Putamen (tissue), 1 donor: ENCODE data around the gene HOXA7.

ENCODE experiments used
- DNase-seq: peaks from one replicate; pipeline ENCODE4 v3.0.0-alpha.2; 2016; ENCODE audit warnings: low spot score

Gene HOXA7

GRCh38 chr7:27118580-27118979, 37.9 kb downstream of the HOXA7 start:
- DNase-seq: no peak

DNA sequence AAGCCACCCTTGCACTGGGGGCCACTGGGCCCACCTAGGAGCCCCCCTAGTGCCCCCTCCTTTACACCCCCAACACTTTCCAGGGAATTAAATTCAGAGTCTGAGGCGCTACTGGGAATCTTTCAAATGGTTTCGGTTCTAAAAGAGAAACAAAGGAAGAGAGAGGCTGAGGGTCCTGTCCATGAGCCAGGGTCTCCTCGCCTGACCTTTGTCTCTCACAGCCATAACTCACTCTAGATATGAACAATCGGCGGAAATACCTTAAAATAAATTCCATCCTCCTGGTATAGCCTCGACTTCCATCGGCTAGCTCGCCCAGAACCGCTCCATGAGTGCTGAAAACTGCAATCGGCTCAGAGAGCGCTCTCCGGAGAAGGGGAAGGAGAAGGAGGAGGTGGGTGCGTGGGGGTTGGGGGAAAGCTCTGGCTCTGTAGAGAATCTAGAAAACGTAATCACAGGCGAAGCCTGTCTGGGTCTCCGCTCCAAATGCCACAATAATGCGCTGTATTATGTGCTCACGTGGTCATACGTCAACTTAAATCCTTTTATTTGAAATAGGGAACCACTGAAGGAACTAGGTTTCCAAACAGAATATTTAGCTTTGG, 38.5 kb downstream of the HOXA7 start:
- DNase-seq: no peak

- no peak for DNase-seq
These were observed 39.3 kb downstream of the HOXA7 start for GRCh38 chr7:27116962-27117886.

- no peak for DNase-seq
These were observed 40.2 kb downstream of the HOXA7 start for GRCh38 chr7:27116031-27116961.

GRCh38 chr7:27115221-27116026, 41.1 kb downstream of the HOXA7 start:
- no peak for DNase-seq

GRCh38 chr7:27114881-27115220, 41.6 kb downstream of the HOXA7 start:
- no peak for DNase-seq

GRCh38 chr7:27113991-27114769, 42.3 kb downstream of the HOXA7 start:
- DNase-seq: no peak

DNA sequence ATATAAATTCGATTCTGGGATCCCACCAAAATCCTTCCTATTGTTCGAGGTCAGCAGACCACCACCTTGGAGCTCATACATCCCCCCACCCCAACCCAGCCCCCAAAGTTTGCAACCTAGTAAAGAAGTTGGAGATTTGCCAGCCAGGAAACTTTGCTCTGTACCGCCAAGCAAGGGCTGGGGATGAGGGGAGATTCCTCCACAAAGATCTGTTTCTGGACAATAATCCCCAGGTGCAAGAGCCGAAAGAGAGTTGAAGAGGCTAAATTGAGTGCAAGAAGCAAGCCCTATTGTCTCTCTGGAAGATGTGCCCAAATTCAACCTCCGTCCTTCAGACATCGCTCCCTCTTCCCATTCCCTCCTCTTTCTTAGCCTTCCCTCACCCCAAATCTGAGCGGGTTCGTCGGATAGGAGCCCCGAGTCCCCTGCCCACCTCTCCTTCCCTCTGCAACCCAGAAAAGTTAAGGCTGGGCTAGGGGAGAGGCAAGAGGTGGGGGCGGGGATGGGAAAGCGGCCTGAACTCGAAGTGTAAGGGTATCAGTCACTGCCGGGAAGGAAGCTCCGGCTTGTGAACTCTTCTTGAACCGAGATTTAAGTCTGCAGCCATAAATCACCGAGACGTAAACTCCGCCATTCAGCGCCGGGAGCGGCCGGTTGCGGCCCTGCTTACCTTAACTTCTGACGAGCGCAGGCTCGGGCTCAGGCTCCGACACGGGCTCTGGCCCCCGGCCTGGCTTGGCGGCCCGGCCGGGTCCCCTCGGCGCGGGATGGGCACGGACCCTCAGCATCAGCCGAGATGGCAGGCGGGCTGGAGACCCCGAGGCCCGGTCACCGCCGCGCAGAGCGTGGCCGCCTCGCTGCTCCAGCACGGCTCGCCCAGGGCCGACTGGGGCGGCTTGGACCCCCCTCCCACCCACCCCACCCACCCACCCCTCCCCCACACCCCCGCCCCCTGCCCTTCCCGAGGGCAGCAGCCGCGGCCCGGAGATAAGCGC, 43.2 kb downstream of the HOXA7 start:
- no peak for DNase-seq

- DNase-seq: no peak
These were observed 44.1 kb downstream of the HOXA7 start for GRCh38 chr7:27112361-27112760.

DNA sequence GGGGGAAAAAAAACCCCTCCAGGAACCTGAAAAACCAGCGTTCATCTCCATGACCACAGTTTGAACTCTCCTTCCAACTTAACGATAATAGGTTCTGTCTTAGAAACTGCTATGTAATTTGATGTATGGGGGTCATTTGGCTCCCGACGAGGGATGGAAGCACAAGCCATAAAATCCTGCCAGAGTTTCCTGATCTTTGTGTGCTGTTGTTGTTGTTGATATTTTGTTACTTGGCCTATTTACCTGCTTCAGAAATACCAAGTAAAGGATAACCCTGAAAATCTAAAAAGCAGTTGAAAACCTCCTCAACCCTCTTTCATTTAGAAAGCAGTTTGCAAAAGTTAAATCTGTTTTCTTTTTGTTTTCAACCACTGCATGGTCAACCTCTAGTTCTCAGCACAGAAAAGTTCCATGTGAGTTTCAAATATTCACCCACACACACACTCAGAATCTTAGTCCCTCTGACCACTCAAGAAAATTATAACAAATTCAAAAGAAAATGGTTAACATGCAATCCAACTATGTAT, 44.7 kb downstream of the HOXA7 start:
- no peak for DNase-seq

DNA sequence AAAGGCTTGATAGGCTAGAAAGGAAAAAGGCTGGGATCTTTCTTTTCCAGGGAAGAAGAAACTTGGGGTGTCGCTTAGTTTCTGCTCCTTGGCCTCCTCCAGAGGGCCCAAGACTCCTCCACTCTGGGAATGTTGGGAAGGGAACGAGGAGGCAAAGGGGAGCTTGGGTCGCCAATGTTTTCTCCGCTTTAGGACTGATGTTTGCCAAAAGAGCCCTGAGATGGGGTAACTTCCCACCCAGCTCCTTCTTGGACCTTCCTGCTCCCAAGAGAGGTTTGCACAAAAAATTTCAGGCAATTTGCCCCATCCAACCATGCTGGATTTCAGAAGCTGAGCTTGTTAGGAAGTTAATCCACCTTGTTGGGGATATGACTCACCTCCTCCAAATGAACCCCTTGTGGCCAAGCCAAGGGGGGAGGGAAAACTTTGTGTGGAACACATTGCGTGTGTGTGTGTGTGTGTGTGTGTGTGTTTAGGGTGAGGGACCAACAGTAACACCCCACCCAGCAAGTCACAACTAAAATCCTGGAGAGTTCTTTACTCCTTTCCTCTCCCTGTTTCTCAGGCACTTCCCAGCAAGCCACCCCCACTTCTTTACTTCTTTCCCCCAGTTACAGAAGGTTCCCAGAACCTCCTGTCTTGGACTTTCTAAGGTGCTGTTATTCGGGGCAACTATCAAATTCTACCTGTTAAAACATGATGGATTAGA, 45.3 kb downstream of the HOXA7 start:
- no peak for DNase-seq

DNA sequence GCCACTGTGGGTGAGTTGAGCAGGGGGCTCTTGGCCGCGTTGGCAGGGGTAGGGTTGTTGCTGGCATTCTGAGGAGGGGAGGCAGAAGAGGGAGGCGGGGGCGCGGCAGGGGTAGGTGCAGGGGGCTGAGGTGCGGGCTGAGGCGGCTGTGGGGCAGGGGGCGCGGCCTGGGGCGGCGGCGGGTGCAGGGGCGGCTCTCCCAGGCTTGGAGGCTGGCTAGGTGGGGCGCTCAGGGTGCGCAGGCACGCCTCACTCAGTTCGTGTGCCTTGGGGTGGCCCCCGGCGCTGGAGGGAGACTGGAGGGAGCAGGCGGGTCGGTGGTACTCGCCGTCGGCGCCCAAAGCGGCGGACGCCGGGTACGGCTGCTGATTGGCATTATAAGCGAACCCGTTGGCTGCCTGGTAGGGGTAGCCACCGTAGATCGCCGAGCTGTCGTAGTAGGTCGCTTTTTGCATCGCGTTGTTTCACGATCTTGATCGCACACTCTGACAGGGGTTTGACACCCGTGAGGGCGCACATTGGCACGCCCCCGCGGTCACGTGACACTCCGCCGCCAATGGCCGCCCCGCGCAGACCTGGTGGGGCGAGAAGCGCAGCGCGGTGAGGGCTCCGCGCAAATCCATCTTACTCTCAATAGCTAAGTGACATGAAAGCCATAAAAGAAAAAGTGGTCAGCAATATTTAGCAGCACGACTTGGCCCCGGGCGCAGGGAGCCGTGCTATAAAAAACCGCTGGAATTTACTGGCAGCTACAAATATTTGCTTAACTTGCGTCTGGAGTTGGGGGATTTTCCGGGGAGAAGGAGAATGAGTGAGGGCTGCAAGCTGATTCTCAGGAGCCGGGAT, 46.1 kb downstream of the HOXA7 start:
- DNase-seq: no peak

- DNase-seq: no peak
These were observed 46.8 kb downstream of the HOXA7 start for GRCh38 chr7:27109466-27110185.

- DNase-seq: no peak
These were observed 47.9 kb downstream of the HOXA7 start for GRCh38 chr7:27108390-27109127.

- no peak for DNase-seq
These were observed 48.8 kb downstream of the HOXA7 start for GRCh38 chr7:27107391-27108381.
